ENCODE results near the gene ATG2A. TPM values are rescaled to one million over a fixed set of nuclear protein-coding genes. Genes with fewer than 3 reads are reported as not detected.
A peak's percentile ranks its signal among the peaks of the same experiment; 100 is the strongest.

ATG2A gene
- total and polyA plus RNA-seq, 10 of the 15 experiments (the other 5 are each of a cell fraction or from before 2014, with no cell fraction given), result 0.08 to 19.0 (median 4.6) TPM

DNA sequence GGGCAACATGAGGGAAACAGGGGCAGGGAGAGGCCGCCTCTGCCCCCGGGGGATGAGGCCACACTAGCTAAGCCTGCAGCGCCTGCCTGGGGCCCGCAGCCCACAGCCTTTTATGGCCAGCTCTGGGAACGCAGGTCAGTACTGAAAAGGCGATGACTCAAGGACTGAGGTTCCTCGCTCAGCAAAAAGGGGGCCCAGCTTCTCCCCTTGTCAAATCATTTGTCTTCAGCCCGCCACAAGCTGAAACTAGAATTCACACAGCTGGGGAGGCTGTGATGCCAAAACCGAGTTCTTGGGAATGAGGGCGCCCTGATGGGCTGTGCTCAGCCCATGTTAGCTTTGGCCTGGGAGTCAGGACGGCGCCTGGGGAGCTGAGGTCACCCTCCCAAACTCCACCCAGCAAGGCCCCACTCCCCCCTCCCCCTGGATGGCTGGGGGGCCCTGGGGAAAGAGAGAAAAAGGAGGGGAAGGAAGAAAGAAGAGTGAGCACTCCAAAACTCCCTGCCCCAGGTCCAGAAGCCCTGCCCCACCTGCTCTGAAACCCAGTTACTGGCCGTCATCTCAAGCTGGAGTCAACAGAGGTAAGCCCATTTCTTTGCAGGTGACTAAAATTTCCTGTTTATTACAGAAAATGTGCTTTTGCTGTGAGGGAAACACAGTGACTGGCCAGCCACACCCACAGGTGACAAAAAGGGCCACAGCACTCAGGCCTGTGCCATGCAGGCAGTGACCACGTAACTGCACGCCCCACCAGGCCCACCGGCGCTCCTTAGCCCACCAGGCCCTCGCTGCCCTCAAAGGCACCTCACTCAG, 52.3 kb downstream of the ATG2A start (continued):
- TF ChIP-seq REST (IDR thresholded peaks at IDR 0.05; ENCODE audit: low read depth, low read length) (no peak), POLR2A (IDR thresholded peaks at IDR 0.05; ENCODE audit: low read depth, low read length) (peak; percentile 78), NRF1 (conservative IDR thresholded peaks at IDR 0.05; ENCODE audit: low read depth, low read length) (no peak), NFXL1 (IDR thresholded peaks at IDR 0.05; ENCODE audit: borderline replicate concordance) (no peak), SIN3A (IDR thresholded peaks at IDR 0.05; ENCODE audit: low read depth, low read length) (no peak), BRCA1 (IDR thresholded peaks at IDR 0.05; ENCODE audit: low read depth, low read length) (no peak), SMAD5 (IDR thresholded peaks at IDR 0.05; ENCODE audit: low read depth) (0 out of 2 replicates have a peak, but pooled peaks have one; percentile 7), NFYB (IDR thresholded peaks at IDR 0.05; ENCODE audit: insufficient read depth, low read depth, low read length) (no peak), CHD2 (IDR thresholded peaks at IDR 0.05; ENCODE audit: borderline replicate concordance, low read depth, low read length) (no peak; the same call in 1 of the 2 replicates), HDGF (IDR thresholded peaks at IDR 0.05) (no peak), HDAC2 (IDR thresholded peaks at IDR 0.05) (no peak), SIX5 (IDR thresholded peaks at IDR 0.05; ENCODE audit: low read depth, low read length, severe bottlenecking) (no peak), ZZZ3 (IDR thresholded peaks at IDR 0.05; ENCODE audit: control insufficient read depth, insufficient read length, low read depth) (no peak), CBX3 (IDR thresholded peaks at IDR 0.05; ENCODE audit: borderline replicate concordance, low read depth) (no peak), ZBTB40 (IDR thresholded peaks at IDR 0.05; ENCODE audit: borderline replicate concordance) (no peak), ZSCAN29 (IDR thresholded peaks at IDR 0.05) (no peak)
- TF ChIP-seq, protein P1, sequence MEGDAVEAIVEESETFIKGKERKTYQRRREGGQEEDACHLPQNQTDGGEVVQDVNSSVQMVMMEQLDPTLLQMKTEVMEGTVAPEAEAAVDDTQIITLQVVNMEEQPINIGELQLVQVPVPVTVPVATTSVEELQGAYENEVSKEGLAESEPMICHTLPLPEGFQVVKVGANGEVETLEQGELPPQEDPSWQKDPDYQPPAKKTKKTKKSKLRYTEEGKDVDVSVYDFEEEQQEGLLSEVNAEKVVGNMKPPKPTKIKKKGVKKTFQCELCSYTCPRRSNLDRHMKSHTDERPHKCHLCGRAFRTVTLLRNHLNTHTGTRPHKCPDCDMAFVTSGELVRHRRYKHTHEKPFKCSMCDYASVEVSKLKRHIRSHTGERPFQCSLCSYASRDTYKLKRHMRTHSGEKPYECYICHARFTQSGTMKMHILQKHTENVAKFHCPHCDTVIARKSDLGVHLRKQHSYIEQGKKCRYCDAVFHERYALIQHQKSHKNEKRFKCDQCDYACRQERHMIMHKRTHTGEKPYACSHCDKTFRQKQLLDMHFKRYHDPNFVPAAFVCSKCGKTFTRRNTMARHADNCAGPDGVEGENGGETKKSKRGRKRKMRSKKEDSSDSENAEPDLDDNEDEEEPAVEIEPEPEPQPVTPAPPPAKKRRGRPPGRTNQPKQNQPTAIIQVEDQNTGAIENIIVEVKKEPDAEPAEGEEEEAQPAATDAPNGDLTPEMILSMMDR (IDR thresholded peaks at IDR 0.05 in 2 of 3, conservative IDR thresholded peaks at IDR 0.05 in 1 of 3; ENCODE audit: control insufficient read depth in 2 of 3, extremely low read depth in 1 of 3, insufficient read depth in 1 of 3, low read depth in 3 of 3, low read length in 3 of 3), result no peak
- TF ChIP-seq, protein P2, sequence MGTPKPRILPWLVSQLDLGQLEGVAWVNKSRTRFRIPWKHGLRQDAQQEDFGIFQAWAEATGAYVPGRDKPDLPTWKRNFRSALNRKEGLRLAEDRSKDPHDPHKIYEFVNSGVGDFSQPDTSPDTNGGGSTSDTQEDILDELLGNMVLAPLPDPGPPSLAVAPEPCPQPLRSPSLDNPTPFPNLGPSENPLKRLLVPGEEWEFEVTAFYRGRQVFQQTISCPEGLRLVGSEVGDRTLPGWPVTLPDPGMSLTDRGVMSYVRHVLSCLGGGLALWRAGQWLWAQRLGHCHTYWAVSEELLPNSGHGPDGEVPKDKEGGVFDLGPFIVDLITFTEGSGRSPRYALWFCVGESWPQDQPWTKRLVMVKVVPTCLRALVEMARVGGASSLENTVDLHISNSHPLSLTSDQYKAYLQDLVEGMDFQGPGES (IDR thresholded peaks at IDR 0.05), result no peak
- TF ChIP-seq, protein P3, sequence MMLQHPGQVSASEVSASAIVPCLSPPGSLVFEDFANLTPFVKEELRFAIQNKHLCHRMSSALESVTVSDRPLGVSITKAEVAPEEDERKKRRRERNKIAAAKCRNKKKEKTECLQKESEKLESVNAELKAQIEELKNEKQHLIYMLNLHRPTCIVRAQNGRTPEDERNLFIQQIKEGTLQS (IDR thresholded peaks at IDR 0.05; ENCODE audit: borderline replicate concordance, extremely low read depth, low read depth, low read length), result no peak
